Right lobe of liver (tissue), 6 donors: Measurements from ENCODE around the gene IFT43. TPM values are rescaled to one million over a fixed set of nuclear protein-coding genes. Genes with fewer than 3 reads are reported as not detected.

Experiments
- ATAC-seq, 4 donors: fragments of 200-7000 bp; cut with Tn5 transposase; one replicate each; pipeline ENCODE4 v1.9.1; 2020; ENCODE audit warnings: mild to moderate bottlenecking in 4 of 4, moderate library complexity in 4 of 4
- DNase-seq, 3 donors: peaks; one replicate each; pipeline ENCODE4 v3.0.0-alpha.2; 2020
- H3K27ac ChIP-seq, 3 donors: fragments of 200-600 bp; one replicate each; pipeline ENCODE4 v1.8.0; 2022
- H3K27me3 ChIP-seq, 2 donors: fragments of 200-600 bp; one replicate each; pipeline ENCODE4 v1.8.0; 2022
- H3K36me3 ChIP-seq, 4 donors: fragments of 200-600 bp; sonication (generic) in 1 of 4; one replicate each; pipeline versions ENCODE4 v1.5.1 to v1.8.0; 2017 to 2022; ENCODE audit warnings: control low read depth in 1 of 4
- H3K4me1 ChIP-seq, 4 donors: fragments of 200-600 bp; sonication (generic) in 1 of 4; one replicate each; pipeline versions ENCODE4 v1.5.1 to v1.8.0; 2017 to 2022; ENCODE audit warnings: control low read depth in 1 of 4
- H3K4me3 ChIP-seq, 3 donors: fragments of 200-600 bp; one replicate each; pipeline ENCODE4 v1.8.0; 2022
- H3K9me3 ChIP-seq, 4 donors: fragments of 200-600 bp; sonication (generic) in 1 of 4; one replicate each; pipeline versions ENCODE4 v1.5.1 to v1.8.0; 2017 to 2022; ENCODE audit warnings: control low read depth in 1 of 4
- POLR2A ChIP-seq: fragments of 450-650 bp; IDR thresholded peaks from one replicate; pipeline ENCODE4 v1.6.1; 2017; ENCODE audit warnings: antibody characterized with exemption, mild to moderate bottlenecking
- WGBS: methylation state at CpG from one replicate; pipeline ENCODE4 v1.1.6; 2018; ENCODE audit warnings: low coverage, low lambda C conversion rate; ENCODE audit not compliant: insufficient coverage; ENCODE audit errors: missing lambda C conversion rate; 5-methylcytosine and 5-hydroxymethylcytosine counted together
- intact Hi-C, 2 donors: fragments of 100-400 bp; cut with DNase I; formaldehyde crosslinking; loops; one replicate each; pipeline versions ENCODE4 v1.11.2 to v1.14.1; 2022
- total RNA-seq, 6 experiments: library from RNA; depleted of rRNA in 2 of 6; stranded (reverse); fragments of >200 nt in 2 of 6; fragmentation: NEBNext Ultra II Directional in 3 of 6; extraction: Animal tissue kit (Norgen Biotek cat#: 25700) in 3 of 6; gene quantifications; one replicate each; pipeline versions ENCODE4 v1.1.0 to v1.2.4, GENCODE V29; 2016 to 2023
- TF ChIP-seq, protein P1 (sequence below), 4 donors: fragments of 200-600 bp in 3 of 4; fragments of 450-650 bp in 1 of 4; IDR thresholded peaks; one replicate each; pipeline versions ENCODE4 v1.5.1 to v1.8.0; 2016 to 2022; ENCODE audit warnings: antibody characterized with exemption in 4 of 4, mild to moderate bottlenecking in 2 of 4
- donor health status: DM: no; HTN: yes; CAD: no.
- donor health status: DM: no; HTN: no; CAD: no.
- donor health status: DM: no; HTN: no; CAD: no.
- donor health status: DM: no; HTN: yes; CAD: no.
- donor health status: DM: no; HTN: yes; CAD: no.

IFT43 gene
- total RNA-seq, 6 experiments from 2014 or later, result 13.8 to 36.6 (median 20.7) TPM

DNA sequence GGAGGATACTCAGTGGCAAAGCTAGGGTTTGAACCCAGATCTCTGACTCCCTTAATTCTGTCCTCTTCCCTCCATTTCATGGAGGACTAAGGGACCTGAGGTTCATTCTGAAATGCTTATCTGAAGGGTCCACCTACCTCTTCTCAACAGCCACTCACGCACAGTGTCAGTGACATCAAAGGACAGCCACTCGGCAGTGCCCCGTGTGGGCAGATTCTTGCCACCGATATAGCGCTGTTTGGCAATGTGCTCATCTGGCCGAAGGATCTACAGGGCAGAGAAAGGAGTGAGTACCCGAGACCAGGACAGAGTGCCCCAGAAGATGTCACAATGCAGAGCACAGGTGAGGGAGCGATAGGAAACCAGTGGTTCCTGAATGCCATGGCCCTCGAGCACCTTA is 14.6 kb upstream of the IFT43 start:
- ATAC-seq (no peak), DNase-seq (no peak)
- H3K36me3 ChIP-seq, result peaks cover 0 to 6% (median 0%) of the 10 kb centered on the region in 4 donors
- no peak overlapping the region for H3K4me3 ChIP-seq
- no peaks in the 10 kb centered on the region for H3K4me1 ChIP-seq
- H3K9me3 ChIP-seq, result no peaks in the 10 kb centered on the region
- no peak for TF ChIP-seq POLR2A
- TF ChIP-seq, protein P1, sequence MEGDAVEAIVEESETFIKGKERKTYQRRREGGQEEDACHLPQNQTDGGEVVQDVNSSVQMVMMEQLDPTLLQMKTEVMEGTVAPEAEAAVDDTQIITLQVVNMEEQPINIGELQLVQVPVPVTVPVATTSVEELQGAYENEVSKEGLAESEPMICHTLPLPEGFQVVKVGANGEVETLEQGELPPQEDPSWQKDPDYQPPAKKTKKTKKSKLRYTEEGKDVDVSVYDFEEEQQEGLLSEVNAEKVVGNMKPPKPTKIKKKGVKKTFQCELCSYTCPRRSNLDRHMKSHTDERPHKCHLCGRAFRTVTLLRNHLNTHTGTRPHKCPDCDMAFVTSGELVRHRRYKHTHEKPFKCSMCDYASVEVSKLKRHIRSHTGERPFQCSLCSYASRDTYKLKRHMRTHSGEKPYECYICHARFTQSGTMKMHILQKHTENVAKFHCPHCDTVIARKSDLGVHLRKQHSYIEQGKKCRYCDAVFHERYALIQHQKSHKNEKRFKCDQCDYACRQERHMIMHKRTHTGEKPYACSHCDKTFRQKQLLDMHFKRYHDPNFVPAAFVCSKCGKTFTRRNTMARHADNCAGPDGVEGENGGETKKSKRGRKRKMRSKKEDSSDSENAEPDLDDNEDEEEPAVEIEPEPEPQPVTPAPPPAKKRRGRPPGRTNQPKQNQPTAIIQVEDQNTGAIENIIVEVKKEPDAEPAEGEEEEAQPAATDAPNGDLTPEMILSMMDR (IDR thresholded peaks at IDR 0.05), result no peak
- H3K27ac ChIP-seq, result no peak overlapping the region
- H3K27me3 ChIP-seq, result no peaks in the 10 kb centered on the region
- intact Hi-C loops, result loop anchor here in 1 of 2 donors (10.0 kb wide), 1 partner anchor 266 kb away; no protein-coding TSS in a partner anchor
- WGBS, result 92% methylated on average over 2 of the region's 9 CpGs

DNA sequence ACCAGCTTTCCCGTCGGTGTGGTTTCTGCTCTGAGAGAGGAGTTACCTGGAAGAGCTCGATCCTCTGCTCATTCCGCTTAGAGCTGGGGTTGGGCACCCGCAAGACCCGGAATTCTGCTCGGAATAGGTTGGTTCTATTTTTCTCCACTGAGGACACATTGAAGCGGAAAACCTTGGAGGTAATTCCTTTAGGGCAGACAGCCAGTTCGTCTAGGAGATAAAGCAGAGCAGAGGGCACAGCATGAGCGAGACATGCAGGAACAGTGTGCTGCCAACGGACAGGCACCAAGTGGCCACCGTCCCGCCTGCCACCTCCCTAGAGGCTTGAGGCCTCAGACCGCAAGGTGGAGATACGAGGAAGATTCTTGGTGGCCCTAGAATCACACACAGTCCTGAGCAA is 14.1 kb upstream of the IFT43 start:
- TF ChIP-seq, protein P1 (IDR thresholded peaks at IDR 0.05), result no peak
- no peak for TF ChIP-seq POLR2A
- 88% methylated on average over 5 of the region's 15 CpGs for WGBS
- H3K4me1 ChIP-seq, result no peaks in the 10 kb centered on the region

DNA sequence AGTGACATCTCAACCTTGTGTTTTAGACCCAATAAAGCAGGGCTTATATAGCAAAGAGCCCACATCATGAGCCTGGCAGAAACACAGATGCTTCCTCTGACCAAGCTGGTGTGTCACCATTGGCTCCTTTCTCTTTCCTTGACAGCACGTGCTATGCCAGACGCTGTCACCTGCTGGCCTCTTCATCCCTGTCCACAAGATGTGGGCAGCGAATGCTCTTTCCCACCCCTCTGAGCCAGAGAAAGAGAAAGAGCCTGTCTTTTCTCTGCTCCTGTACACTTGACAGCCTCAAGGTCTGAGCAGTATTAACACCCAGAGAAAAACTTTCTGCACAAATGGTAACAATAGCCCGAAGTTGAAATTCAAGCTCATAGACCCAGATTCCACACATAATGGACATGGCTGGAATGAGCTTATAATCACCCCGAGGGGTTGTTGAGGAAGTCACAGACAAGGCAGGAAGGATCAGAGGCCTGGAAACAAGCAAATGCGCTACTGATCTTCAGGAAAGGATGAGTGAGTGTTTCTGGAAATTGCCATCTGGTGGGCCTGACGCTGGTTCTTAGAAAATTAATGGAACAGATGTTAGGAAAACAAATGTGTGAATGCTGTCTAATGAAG is 12.7 kb upstream of the IFT43 start:
- WGBS, result 42% methylated on average over 5 of the region's 7 CpGs
- Histone ChIP-seq H3K36me3 (peaks cover 0 to 6% (median 0%) of the 10 kb centered on the region in 4 donors), H3K27ac (no peak overlapping the region), H3K9me3 (no peaks in the 10 kb centered on the region), H3K27me3 (no peaks in the 10 kb centered on the region), H3K4me1 (peaks cover 0 to 11% (median 4%) of the 10 kb centered on the region in 4 donors), H3K4me3 (no peak overlapping the region)
- DNase-seq, result no peak
- ATAC-seq, result no peak
- intact Hi-C loops, result loop anchor here in 1 of 2 donors (10.0 kb wide), 1 partner anchor 268 kb away; no protein-coding TSS in a partner anchor
- TF ChIP-seq POLR2A, result no peak
- TF ChIP-seq, protein P1 (IDR thresholded peaks at IDR 0.05), result no peak

More for the DNA sequence above, 14.1 kb upstream of the IFT43 start:
- Histone ChIP-seq H3K9me3 (no peaks in the 10 kb centered on the region), H3K36me3 (peaks cover 0 to 6% (median 0%) of the 10 kb centered on the region in 4 donors), H3K27ac (no peak overlapping the region), H3K27me3 (no peaks in the 10 kb centered on the region), H3K4me3 (no peak overlapping the region)
- intact Hi-C loops, result loop anchor here in 1 of 2 donors (10.0 kb wide), 1 partner anchor 267 kb away; no protein-coding TSS in a partner anchor
- no peak for ATAC-seq
- DNase-seq, result no peak

DNA sequence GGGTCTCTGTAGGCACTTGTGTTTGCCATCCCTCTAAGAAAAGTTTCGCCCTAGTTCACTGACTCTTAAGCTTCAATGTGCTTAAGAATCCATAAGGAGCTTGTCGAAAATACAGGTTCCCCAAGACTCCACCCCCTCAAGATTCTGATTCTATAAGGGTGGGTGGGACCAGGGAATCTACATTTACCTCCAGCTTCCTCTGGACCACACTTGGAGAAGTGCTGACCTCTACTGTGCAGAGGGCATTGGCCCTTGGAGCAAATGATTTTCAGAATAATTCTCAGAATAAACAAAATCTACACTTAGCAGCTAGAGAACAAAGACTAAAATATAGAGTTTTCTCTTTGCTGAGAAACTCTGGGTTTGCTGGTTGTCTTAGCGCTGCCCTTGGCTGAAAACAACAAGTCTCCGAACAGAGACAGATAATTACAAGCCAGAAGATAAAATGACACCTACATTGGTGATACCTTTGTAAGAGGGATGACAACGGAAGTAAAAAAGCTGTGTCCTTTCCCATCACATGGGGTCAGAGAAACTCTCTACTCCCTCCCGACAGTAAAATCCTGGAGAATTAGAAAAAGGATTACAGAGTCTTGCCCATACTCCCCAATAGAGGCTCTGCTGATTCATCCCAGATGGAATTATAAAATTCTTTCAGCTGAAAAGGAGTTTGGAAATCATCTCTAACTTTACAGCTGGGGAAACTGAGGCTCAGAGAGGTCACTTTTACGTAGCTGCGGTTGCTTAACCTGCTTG is 8.6 kb upstream of the IFT43 start:
- Histone ChIP-seq H3K27me3 (no peaks in the 10 kb centered on the region), H3K27ac (no peak overlapping the region), H3K36me3 (no peaks in the 10 kb centered on the region), H3K4me1 (peaks cover 0 to 17% (median 5%) of the 10 kb centered on the region in 4 donors), H3K4me3 (no peak overlapping the region), H3K9me3 (no peaks in the 10 kb centered on the region)
- intact Hi-C loops, result loop anchor here (5.0 to 10.0 kb wide), 2 partner anchors 70 to 272 kb away; no protein-coding TSS in a partner anchor
- no peak for TF ChIP-seq POLR2A
- TF ChIP-seq, protein P1 (IDR thresholded peaks at IDR 0.05), result no peak
- WGBS, result 43% methylated on average over 7 of the region's 8 CpGs
- no peak for DNase-seq
- no peak for ATAC-seq
